HG03460 (cell line): Measurements from ENCODE around the gene PAMR1.
"Not testable (repeated sequence)": the region's sequence is repeated elsewhere in the genome, so short reads cannot be mapped to it uniquely, and the experiment has no call there.

Experiments used
- ATAC-seq: cut with Tn5 transposase; IDR thresholded peaks from one replicate; pipeline ENCODE4 v1.9.1; 2021; ENCODE audit not compliant: unreplicated experiment

Gene PAMR1

DNA sequence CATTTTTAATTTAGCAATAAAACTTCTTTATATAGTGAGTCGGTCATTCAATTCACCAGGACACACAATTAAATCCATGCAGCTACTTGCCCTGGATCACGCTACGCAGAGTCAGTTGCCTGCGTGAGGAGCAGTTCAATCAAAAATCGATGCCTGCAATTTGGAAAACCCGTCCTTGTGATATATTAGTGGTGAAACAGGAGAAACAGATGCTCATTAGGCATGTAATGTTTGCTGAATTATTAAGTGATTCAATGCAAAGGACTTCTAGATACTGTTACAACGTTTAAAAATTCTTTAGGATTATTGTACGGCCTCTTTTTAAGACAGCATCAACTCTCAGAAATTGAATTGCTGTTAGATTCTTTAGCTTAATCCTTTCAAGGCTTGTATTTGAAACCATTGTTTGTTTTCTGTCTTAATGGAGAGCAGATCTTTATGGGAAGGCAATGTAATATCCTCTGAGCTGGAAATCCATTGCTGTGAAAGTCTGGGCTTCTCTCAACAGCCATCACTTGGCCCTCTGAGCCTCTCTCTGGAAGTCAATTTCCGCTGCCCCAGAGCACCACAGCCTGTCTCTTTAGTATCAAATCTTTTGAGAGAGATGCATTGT lies 20.1 kb upstream of the PAMR1 start:
- no peak for ATAC-seq

DNA sequence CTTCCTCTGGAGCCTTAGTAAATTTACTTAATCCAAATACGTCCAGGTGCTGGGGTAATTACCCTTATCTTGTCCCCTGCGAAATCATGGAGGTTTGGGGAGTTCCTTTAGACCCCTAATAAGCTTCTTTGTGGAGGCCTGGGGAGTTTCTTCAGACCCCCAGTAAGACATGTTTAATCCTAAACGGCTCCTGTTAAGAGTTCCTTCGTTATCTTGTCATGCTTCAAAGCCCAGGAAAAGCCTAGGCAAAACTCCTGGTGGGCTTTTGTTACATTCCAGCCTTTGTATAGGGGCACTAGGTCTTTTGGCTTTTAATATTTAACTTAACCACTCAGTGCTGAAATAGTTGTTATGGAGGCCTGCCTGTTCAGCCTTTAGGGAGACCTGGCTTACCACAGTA lies 18.1 kb upstream of the PAMR1 start:
- no peak for ATAC-seq

DNA sequence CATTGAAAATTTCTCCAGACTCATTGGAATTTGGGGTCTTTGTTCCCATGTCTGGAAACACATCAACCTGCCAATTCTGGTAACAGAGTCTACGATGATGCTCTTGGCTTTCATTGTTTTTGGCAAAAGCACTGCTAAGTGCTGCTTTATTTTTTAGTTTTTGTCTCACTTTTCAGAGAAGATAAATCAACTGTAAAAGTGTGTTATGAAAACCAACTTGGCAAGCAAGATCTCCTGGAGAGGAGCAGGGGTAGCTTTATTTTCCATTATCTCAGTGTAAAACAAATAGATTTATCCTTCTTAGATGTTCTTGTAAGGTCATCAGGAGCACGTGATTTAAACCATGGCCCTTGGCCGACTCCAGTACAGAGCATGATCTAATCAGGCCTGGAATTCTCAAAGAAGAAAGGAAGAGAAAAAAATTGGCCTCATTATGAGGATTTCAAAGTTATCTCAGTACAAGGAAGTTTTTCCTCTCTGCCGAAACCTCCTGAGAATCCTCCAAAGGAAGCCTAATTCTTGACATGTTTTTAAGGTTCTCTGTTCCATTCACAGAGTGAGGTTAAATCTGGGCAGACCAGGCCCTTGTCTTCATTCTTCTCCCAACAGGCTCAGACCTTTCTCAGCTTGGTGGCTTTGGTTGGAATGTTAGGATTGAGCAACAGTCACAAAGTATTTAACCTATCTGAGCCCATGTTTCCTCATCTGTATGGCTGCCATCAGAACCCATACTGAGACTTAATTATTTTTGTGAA lies 16.4 kb upstream of the PAMR1 start:
- no peak for ATAC-seq

DNA sequence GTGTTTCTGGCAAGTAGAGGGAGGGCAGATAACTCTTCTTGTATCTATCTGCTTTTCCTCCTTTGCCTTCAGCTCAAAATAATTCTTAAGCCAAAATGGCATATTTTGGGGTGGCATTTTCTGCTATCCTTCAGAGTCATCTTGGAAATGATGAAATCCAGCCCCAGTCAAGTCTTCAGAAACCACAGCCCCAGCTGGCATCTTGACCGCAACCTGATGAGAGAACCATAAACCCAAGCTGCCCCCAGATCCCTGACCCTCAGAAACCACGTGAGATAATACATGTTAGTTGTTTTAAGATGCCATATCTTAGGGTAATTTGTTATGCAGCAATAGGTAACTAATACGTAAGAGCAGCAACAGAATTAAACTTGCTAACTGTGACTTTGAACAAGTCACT lies 15.1 kb upstream of the PAMR1 start:
- no peak for ATAC-seq

DNA sequence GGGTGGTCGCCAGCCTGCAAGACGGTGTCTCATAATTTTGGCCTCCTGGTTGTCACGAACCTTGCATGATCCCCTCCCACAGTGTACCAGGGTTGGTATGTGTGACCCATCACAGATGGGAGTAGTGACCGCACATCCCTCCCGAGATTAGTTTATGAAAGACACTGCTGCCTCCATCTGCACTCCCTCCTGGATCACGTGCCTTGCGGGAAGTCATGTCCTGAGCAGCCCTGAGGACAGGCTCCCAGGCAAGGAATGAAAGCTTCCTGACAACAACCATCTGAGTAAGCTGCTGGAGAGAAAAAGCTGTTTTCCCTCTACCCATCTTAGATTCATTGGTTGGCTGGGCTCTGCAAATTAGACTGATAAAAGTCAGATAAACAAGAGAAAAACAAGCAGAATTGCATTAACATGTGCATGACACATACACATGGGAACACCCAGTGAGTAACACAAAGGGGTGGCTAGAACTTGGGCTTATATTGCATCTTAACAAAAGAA lies 14.4 kb upstream of the PAMR1 start:
- ATAC-seq = no peak

DNA sequence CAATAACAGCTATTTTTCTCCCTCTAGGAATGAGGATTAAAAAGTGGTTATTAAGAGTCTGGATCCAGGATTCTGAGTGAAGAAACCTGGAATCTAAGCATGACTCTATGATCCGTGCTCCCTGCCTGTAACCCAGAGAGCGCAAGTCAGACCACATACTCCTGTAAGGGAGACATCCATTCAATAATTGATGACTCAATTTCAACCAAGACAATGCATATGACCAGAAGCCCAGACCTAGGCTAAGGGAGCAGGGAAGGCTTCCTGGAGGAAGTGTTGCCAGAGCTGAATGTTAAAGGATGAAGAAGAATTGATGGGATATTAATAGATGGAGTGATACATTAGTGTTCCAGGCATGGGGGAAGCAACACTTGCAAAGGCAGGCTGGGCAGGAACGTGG lies 13.8 kb upstream of the PAMR1 start:
- ATAC-seq = no peak

DNA sequence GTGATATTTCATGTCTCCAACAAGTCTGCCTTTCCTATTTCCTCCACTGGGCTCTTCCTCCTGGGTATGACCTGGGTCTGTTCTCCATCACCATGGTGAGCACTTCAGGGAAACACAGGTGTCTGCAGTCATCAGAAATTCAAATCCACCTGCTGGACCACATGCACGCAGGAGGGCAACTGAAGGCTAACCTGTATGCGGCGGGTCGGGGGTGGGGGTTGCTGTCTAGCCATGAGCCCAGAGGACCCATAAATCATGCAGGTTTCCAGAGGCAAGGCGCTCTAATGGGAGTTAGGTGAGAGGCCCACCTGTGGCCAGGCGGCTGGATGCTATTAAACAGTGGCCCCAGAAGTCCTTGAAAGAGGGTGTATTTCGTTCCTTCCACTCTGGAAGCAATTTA lies 11.1 kb upstream of the PAMR1 start:
- no peak for ATAC-seq

DNA sequence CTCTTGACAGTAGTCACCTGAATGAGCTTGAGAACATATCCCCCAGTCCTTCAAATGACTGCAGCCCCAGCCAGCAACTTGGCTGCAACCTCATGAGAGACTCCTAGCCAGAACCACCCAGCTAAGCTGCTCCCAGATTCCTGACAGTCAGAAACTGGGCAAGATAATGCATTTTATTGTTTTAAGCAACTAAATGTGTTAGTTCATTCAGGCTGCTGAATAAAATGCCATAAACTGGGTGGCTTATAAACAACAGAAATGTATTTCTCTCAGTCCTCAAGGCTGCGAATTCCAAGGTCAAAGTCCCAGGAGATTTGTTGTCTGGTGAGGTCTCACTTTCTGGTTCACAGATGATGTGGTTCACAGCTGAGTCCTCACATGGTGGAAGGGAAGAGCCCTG lies 5.8 kb upstream of the PAMR1 start:
- ATAC-seq = no peak

DNA sequence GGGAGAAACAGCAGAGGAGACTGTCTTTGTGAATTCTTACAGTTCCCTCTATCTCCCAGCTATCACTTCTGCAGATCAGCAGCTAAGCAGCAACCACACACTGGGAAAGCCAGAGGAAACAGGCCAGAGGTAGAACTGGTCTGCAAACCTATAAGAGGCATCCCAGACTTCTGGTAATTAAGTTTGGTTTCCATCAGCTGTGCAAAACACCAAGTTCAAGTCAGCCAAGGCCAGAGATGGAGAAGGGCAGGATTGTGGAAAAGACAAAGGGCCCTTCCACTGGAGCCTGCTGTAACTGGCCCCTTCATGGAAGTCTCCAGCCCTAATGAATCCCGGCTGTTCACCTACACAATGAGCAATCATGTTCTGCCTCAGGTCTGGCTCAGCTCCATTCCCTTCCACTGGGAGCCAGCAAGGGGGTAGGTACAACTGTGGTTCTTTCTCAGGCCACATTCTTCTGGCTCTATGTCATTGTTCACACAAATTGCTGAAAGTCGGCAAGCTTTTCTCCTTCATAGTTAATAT lies 4.6 kb upstream of the PAMR1 start:
- no peak for ATAC-seq

DNA sequence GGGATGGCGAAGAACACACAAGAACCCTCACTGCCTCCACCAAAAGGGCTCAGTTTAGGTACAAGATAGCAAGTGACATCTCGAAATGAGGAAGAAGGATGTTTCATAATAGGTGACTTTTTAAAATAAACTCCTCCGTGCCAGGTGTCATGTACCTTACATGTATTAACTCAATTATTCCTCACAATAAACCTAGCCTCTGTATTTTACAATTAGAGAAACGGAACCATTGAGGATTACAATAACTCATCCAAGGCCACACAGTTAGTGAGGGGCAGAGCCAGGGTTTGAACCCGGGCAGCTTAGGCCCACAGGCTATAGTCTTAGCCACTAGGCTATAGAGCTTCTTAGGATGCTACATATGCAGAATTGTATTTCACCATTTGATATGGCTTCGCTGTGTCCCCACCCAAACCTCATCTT lies 965 bp upstream of the PAMR1 start:
- ATAC-seq = no peak

DNA sequence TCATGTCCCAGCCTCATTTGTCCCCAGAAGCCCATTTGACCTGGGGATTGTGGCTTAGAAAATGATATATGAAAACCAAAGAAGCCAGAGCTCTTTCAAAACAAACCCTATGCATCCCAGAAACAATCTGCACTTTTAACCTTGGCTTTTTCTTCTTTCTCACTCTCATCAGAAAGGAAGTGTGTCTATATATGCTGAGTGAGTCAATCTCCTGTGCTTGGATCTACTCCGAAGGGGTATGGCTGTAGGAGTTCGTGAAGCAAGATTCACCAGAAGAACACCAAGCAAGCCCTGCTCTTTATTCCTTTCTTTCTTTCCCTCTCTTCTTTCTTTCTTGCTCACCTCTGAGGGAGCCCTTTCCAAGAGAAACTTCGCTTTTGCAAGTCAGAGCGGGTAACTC lies 636 bp downstream of the PAMR1 start:
- ATAC-seq = no peak

DNA sequence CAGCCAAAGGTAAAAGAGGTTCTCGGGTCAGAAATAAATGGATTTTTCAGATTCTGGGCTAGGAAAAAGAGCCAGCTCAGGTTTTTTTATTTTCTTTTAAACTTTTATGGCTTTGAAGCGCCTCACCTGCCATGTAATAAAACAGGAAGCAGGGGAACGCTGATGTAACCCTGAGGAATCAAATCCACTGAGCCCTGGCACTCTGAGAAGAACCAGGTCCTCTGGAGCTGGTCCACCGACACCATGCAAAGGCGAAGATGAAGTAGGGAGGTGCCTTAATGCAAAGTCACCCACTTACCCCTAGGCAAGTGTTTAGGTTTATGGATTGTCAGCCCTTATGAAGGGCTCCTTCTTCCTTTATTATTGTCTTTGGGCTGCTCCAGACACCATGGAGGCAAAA lies 1.6 kb downstream of the PAMR1 start:
- no peak for ATAC-seq

DNA sequence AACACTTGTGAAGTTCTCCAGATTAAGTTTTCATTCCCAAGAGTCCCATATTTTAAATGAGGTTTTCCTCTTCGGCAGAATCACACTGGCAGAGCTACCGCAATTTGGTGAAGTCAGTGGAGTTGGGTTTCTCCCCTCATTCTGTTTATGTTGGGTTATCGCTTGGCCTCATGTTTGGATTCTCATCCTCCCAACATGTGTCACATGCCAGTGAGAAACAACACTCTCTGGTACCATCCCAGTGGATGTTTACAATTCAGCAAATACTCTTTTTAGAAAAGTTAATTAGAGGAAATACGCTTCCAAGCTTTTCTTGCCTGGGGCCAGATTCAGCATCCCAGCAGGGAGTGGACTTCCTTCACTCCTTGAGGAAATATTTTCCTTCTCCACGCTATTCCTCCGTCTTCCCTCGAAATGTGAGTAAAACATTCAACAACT lies 2.1 kb downstream of the PAMR1 start:
- ATAC-seq = no peak

DNA sequence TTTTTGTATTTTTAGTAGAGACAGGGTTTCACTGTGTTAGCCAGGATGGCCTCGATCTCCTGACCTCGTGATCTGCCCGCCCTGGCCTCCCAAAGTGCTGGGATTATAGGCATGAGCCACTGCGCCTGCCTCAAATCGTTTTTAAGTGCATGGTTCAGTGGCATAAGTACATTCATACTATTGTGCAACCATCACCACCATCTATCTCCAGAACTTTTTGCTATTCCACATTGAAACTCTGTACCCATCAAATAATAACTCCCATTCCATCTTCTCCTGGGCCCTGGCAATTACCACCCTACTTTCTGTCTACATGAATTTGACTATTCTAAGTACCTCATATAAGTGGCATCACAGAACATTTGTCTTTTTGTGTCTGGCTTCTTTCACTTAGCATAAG lies 3.3 kb downstream of the PAMR1 start:
- not testable (repeated sequence) for ATAC-seq

DNA sequence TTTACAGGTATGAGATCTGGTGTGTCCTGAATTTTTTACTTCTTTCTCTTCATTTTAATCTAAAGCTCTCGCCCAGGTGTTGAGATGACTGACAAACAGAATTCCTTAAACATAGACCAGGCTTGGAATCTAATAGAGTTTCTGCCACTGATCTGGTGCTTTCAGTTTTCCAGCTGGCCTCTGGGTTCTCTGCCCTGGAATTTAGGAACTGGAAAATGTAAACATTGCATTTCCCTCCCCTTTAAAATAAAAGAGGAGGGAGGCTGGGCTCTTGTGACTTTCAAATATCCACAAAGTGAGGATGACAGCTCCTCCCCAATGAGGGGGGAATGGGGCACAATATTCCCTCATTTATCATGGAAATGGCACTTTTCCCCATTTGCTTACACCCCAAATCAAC lies 5.0 kb downstream of the PAMR1 start:
- ATAC-seq = no peak

DNA sequence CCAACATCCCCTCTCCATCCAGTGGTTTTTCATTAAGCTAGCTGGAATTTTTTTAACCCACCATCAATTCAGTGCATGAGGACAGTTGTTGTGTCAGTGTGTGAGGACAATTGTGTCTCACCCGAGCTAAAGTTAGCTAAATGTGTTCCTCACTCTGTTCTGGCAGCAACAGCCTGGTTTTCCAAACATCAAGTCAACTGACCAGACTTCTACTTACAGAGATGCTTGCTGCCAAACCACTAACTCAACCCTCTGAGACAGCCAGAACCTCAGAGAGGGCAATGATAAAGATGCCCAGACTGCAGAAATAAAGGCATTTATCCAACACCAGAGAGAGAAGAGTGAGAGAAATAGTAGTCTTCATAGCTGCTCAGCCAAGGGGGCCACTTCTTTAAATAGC lies 6.7 kb downstream of the PAMR1 start:
- no peak for ATAC-seq

DNA sequence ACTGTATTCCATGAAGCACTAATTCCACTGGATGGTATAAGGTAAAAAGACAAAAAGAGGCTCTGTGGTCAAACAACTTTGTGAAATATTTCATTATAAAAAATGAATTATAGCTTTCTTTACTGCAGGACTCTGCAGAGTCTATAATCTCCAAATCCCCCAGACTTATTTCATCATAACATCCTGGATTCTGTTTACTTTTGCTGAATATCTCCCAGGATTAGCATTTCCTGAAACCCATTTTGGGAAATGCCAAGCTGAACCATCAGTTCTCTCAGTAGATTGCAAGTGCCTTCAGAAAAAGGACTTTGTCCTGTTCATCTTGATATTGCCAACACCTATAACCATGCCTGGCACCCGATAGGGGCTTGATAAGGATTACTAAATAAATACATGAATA lies 7.9 kb downstream of the PAMR1 start:
- no peak for ATAC-seq

DNA sequence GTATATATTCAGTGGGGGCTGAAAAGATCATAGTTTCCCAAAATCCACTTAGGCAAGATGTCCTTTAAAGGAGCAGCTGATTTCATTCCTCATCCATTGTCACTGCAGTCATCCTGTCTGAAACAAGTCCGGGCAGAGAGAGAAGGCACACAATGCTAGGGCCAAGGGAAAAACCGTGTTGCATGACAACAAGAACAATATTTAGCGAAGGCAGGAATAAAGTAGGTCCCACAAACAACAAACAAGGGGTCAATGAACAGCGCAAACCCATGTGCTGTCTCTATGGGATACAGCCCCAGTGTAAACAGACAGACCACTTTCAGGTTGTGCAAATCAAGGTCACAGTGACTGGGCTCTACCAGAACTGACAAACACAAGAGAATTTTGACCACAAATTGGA lies 9.0 kb downstream of the PAMR1 start:
- ATAC-seq = no peak

DNA sequence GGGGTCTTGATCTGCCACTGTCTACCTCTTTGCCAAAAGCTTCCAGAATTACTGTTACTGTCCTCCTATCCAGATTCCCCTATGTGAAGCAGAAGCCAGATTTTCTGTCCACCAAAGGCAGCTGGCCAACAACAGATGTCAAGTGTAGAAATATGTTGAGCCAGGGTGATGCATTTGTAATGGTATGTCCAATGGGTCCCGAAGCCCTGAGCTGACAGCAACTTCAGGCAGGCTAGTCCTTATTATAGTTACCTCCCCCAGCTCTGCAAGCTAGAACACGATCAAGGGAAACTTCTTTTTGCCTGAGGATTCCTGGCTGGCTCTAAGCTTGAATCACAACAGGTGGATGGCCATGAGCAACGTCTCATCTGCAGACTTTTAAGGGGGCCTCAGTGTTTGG lies 10.2 kb downstream of the PAMR1 start:
- no peak for ATAC-seq

DNA sequence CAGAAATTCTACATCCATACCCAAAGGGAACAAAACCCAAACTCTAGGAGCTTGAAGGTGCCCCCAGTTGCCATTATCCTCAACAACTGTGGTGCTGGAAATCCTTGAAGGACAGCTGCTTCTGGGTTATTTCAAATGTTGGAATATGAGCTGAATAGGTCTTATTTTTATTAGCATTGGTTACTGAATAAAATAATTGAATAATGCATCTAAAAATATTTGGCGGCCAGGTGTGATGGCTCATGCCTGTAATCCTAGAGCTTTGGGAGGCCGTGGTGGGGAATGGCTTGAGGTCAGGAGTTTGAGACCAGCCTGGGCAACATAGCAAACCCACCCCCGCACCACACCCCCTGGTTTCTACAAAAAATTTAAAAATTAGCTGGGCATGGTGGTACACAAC lies 10.9 kb downstream of the PAMR1 start:
- ATAC-seq = no peak

DNA sequence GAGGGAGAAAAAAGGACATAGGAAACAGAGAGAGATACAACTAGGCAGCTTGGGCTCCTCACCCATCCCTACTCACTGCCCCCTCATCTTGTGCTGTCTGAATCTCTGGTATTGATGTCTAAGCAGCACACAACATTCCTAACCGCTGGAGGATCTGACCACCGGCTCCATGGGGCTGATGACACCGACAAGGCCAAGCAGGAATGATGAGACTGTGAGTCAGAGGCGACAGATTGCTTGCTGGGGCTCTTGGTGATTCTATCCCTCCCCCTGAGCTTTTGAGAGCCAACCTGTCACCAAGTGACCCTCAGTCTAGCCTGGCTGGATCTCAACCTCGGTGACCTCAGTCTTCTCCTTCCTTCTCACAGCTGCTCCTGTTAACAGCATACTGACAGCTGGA lies 13.8 kb downstream of the PAMR1 start:
- no peak for ATAC-seq

DNA sequence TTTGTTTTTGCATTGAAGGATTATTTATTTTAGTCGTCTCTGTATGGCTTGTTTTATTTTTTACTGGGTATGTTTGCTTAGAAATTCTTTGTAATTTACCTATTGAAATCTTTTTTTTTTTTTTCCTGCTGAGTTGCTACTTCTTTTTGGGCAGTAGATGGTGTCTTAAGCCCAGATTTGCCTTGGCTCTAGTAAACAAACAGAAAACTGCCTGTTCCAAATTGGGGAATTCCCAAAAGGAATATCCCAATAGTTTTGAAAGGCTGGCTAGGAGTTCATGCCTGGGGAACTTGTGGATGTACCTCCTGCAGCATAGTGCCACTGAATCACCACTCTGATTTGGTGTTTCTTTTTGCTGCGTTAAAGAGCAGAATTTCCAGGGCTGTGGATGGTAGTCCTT lies 17.7 kb downstream of the PAMR1 start:
- no peak for ATAC-seq

DNA sequence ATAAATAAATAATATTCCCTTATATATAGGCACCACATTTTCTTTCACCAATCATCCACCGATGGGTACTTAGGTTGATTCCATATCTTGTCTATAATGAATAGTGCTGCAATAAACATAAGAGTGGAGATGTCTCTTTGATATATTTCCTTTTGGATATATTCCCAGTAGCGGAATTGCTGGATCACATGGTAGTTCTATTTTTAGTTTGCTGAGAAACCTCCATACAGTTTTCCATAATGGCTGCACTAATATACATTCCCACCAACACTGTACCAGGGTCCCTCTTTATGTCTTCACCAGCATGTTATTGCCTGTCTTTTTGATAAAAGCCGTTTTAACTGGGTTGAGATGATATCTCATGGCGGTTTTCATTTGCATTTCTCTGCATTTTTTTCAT lies 23.6 kb downstream of the PAMR1 start:
- ATAC-seq = no peak
